ENCODE measurements around the gene NLRP13. TPM values are rescaled to one million over a fixed set of nuclear protein-coding genes. Genes with fewer than 3 reads are reported as not detected.

The NLRP13 gene
- total RNA-seq, 3 donors from 2014 or later: not detected

GRCh38 chr19:55912916-55913315 lies 19.2 kb downstream of the NLRP13 start:
- no peaks in the 10 kb centered on the region for H3K36me3 ChIP-seq (ENCODE audit: low read depth)
- intact Hi-C loops (cut with DNase I, micrococcal nuclease): no loop called here
- no peak overlapping the region for H3K4me3 ChIP-seq
- no peak for TF ChIP-seq CTCF (IDR thresholded peaks at IDR 0.05)
- no peak for DNase-seq
- ATAC-seq: no peak
- no peaks in the 10 kb centered on the region for H3K4me1 ChIP-seq (ENCODE audit: low read depth)
- peaks cover 5% of the 10 kb centered on the region for H3K9me3 ChIP-seq

GRCh38 chr19:55909801-55910200 lies 22.3 kb downstream of the NLRP13 start:
- intact Hi-C loops (cut with DNase I, micrococcal nuclease): no loop called here
- no peaks in the 10 kb centered on the region for H3K4me1 ChIP-seq (ENCODE audit: low read depth)
- DNase-seq (no peak), ATAC-seq (no peak)
- H3K9me3 ChIP-seq: no peaks in the 10 kb centered on the region
- H3K36me3 ChIP-seq (ENCODE audit: low read depth): no peaks in the 10 kb centered on the region
- no peak for TF ChIP-seq CTCF (IDR thresholded peaks at IDR 0.05)
- no peak overlapping the region for H3K4me3 ChIP-seq

- ATAC-seq (no peak), DNase-seq (no peak)
- no peak for TF ChIP-seq CTCF (IDR thresholded peaks at IDR 0.05)
- intact Hi-C loops (cut with DNase I, micrococcal nuclease): no loop called here
- no peaks in the 10 kb centered on the region for H3K4me1 ChIP-seq (ENCODE audit: low read depth)
- no peaks in the 10 kb centered on the region for H3K9me3 ChIP-seq
- H3K4me3 ChIP-seq: no peak overlapping the region
- no peaks in the 10 kb centered on the region for H3K36me3 ChIP-seq (ENCODE audit: low read depth)
Measured at GRCh38 chr19:55907746-55908145, 24.4 kb downstream of the NLRP13 start.

GRCh38 chr19:55907286-55907685 lies 24.9 kb downstream of the NLRP13 start:
- no peak for ATAC-seq
- Histone ChIP-seq H3K9me3 (no peaks in the 10 kb centered on the region), H3K4me1 (ENCODE audit: low read depth) (no peaks in the 10 kb centered on the region), H3K4me3 (no peak overlapping the region), H3K36me3 (ENCODE audit: low read depth) (no peaks in the 10 kb centered on the region)
- intact Hi-C loops (cut with DNase I, micrococcal nuclease): no loop called here
- DNase-seq: no peak
- no peak for TF ChIP-seq CTCF (IDR thresholded peaks at IDR 0.05)

GRCh38 chr19:55902080-55902751 lies 29.9 kb downstream of the NLRP13 start:
- DNase-seq: no peak
- H3K9me3 ChIP-seq: peaks cover 1% of the 10 kb centered on the region
- H3K4me1 ChIP-seq (ENCODE audit: low read depth): no peaks in the 10 kb centered on the region
- no peak for ATAC-seq
- intact Hi-C loops (cut with DNase I, micrococcal nuclease): no loop called here
- H3K36me3 ChIP-seq (ENCODE audit: low read depth): no peaks in the 10 kb centered on the region
- TF ChIP-seq CTCF (IDR thresholded peaks at IDR 0.05): no peak
- H3K4me3 ChIP-seq: no peak overlapping the region

Measured in mucosa of descending colon (tissue), 3 donors.